ENCODE results near the gene PGM1.
A peak's percentile ranks its signal among the peaks of the same experiment; 100 is the strongest.
"Not testable (repeated sequence)": the region's sequence is repeated elsewhere in the genome, so short reads cannot be mapped to it uniquely, and the experiment has no call there.

Gene PGM1

GRCh38 chr1:63593303-63593885, at the start of gene PGM1:
Gene PGM1 (plus strand): TSS chr1:63593411. CDS start chr1:63593489, 78 bp downstream.
- peak; percentile 78 for DNase-seq

GRCh38 chr1:63545780-63546179, 47.4 kb upstream of the PGM1 start:
- DNase-seq, result no peak

GRCh38 chr1:63547621-63548294, 45.5 kb upstream of the PGM1 start:
- DNase-seq, result no peak

DNA sequence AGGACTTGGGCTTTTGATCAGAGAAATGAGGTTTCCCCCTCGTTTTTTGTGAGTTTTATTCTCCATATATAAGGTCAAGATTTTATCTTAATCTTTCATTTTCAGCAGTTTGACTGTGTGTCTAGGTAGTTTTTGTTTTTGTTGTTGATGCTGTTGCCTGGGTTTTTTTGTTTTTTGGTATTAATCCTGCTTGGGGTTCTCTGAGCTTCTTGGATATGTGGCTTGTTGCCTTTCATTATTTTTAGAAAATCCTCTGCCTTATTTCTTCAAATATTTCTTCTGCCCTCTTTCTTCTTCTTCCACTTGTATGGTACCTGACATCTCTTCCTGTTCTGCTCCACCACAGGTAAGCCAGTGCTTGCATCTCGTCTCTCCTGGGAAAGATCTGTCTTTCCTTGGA, 44.9 kb upstream of the PGM1 start:
- DNase-seq, result no peak

DNA sequence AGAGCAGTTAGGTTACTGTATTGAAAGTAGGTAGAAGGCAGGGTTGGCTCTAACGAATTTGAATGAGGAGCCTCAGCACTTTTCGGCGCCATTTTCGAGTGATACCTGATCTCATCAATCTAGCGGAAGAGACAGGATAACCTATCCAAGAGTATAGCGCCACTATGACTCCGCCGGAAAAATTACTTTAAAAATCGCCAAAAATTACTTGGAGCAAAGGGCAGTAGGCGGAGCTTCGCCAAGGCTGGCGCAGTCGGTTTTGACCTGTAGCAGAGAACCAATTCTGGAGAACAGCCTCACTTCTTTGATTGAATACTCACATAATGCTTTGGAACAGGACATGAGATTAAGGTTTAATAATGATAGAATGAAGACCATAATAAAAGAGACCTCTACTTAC, 44.3 kb upstream of the PGM1 start:
- no peak for DNase-seq

GRCh38 chr1:63555480-63555879, 37.7 kb upstream of the PGM1 start:
- no peak for DNase-seq

GRCh38 chr1:63557365-63557987, 35.7 kb upstream of the PGM1 start:
- DNase-seq, result no peak

DNA sequence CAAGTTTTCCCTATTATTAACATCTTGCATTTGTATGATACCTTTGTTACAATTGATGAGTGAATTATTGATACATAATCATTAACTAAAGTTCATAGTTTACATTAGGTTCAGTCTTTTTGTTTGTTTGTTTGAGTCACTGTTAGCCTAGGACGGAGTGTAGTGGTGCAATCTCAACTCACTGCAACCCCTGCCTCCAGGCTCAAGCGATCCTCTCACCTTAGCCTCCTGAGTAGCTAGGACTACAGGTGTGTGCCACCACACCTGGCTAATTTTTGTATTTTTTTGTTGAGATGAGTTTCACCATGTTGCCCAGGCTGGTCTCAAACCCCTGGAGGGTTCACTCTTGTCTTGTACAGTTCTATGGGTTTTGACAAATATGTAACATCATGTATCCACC, 33.9 kb upstream of the PGM1 start:
- no peak for DNase-seq

DNA sequence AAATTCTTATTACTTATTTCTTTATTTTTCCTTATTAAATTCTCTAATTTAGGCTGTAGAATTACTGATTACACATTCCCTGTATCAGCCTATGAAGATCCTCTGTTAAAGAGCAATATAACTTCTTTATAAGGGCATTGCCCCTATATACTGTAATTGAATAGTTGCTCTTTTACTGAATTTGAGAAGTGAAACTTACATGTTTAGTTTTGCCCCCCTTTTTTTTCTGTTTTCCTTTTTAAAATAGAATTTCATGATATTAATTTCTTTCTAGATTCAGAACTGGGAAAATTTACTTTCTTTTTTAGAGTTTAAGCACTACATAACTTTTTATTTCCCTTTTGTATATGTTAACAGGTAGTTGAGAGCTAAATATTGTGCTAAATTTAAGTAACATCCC, 29.5 kb upstream of the PGM1 start:
- DNase-seq, result no peak

DNA sequence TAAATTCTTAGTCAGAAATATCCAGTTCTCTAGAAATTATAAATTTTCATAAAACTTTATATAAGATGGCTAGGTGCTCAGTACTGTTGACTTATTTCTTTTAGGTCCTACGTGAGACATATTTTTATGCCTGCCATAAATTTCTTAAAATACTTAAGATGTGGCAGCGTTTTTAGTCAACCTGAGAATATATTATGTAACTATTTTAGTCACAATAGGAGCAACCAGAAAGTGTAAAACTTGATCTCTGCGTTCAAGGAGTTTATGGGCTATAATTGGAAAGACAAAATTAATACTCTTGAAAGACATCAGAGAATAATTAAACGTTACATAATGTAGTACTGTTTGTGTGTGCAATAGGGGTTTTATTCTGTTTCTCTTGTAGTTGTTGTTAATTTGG, 24.1 kb upstream of the PGM1 start:
- no peak for DNase-seq

DNA sequence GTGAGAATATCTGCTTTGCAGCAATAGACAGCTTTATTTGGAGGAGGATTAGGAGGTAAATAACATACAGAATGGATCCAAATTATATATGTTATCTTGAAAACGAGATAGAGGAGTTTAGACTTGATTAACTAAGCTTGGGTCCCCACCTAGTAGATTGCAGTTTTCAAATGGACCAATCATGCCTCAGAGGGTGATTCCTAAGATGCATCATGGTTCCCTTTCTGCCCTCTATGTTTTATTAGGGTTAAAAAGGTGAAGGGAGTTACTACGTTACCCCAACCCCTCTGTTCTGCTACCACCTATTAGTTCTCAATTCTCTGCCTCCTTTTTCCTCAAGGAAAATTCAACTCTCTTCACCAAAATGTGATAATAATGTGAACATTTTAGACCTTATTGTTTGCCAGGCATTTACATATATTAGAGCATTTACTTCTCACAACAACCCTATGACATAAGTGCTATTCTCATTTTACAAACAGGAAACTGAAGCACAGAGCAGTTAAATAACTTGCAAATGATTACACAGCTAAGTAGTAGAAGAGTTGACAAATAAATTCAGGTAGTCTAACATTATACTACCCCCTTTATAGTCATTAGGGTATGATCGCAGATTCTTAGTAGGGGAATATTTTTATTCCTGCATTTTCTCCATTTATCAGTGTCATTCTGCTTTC, 23.4 kb upstream of the PGM1 start:
- DNase-seq, result no peak

DNA sequence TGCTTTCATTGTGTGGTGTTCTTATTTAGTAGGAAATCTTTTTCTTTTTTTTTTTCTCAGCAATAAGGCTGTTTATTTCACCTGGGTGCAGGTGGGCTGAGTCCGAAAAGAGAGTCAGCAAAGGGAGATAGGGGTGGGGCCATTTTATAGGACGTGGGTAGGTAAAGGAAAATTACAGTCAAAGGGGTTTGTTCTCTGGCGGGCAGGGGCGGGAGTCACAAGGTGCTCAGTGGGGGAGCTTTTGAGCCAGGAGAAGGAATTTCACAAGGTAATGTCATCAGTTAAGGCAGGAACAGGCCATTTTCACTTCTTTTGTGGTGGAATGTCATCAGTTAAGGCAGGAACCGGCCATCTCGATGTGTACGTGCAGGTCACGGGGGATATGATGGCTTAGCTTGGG, 20.5 kb upstream of the PGM1 start:
- not testable (repeated sequence) for DNase-seq

DNA sequence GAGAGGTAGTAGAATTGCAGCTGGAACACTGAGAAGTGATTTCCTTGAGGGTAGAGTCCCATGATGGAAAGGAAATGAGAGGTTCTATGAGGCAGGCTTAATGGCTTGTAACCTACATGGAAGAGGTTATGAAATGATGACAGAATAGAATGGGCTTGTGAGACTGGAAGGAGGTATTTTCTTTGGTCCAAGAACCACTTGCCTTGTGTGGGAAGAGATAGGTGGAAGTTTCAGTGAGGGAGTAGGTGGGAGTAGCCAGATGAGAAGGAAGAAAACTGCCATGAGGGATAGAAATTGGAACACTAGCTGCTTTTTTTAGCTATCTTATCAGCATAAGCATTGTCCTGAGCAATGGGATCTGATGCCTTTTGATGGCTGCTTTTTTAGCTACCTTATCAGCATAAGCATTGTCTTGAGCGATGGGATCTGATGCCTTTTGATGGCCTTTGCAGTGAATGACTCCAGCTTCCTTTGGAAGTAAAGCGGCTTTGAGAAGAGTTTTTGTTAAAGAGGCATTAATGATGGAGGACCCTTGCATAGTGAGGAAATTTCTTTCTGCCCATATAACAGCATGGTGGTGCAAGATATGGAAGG, 18.9 kb upstream of the PGM1 start:
- not testable (repeated sequence) for DNase-seq

DNA sequence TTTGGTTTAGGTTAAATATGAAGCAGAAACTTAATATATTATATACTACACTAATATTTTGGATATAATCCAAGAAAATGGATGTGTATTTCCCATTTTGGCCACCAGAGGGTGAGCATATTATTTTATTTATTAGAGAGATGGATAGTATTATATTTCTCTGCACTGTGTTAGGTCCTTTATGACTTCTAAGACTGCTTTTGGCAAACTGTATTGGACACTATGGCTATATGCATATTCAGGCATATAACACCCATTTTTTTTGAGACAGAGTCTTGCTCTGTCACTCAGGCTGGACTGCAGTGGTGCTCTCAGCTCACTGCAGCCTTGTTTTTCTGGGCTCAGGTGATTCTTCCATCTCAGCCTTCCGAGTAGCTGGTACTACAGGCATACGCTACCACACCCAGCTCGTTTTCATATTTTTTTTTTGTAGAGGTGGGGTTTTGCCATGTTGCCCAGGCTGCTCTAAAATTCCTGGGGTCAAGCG, 17.8 kb upstream of the PGM1 start:
- DNase-seq, result no peak

DNA sequence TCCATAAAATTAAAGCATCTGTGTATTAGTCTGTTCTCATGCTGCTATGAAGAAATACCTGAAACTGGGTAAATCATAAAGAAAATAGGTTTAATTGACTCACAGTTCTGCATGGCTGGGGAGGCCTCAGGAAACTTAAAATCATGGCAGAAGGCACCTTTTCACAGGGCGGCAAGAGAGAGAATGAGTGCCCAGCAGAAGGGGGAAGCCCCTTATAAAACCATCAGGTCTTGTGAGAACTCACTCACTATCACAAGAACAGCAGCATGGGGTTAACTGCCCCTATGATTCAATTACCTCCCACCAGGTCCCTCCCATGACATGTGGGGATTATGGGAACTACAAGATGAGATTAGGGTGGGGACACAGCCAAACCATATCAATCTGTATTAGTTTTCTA, 6.9 kb upstream of the PGM1 start:
- DNase-seq, result not testable (repeated sequence)

- no peak for DNase-seq
These were observed 3.0 kb upstream of the PGM1 start for GRCh38 chr1:63590166-63590560.

- DNase-seq, result no peak
These were observed 492 bp upstream of the PGM1 start for GRCh38 chr1:63592536-63593302.

DNA sequence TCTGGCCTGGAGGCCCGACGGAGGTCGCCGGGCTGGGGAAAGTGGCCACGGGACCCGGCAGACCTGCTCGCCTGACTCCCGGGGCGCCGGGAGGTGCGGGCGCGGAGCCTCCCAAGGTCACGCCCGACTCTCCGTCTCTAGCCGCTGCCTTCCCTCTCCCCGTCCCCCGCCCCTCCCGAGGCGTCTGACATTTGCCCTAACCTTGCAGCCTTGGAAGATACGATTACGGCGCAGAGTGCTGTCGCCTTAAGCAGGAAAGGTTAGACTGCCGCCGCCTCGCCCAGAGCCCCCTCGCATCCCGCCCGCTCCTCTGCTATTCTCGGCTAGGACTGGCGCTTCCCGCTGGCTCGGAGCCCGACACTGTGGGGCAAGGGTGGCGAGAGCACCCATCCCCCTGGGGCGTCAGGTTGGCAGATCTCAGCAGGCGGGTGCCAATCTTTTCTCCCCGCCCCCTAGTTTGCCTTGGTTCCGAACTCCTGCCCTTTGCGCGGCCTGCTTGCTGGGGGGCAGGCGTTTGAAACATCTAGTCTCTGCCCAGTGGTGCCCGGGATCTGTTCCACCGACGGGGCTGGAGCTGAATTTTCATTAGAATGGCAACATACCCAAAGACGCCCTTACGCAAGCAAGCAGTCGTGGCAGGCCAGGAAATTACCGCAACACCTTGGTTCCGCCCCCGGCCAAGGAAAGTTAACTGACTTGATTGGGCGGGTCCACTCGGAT, 835 bp downstream of the PGM1 start:
- DNase-seq, result peak; percentile 49

DNA sequence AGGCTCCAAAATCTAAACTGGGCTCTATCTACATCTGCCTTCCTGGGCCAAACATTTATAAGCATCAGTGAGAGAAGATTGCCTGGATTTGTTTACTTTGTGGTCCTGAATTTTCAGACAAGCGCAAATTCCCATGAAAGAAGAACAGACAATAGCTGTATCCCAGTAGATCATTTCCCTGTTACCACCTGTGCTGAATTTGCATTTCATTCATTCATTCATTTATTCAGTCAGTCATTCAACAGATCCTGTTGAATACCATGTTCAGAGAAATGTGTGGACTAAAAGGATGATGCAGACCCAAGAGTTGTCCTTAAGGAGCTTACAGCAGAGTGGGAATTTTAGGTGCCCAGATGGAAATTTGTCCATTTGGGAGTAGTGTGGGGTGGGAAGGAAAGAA, 2.2 kb downstream of the PGM1 start:
- DNase-seq, result no peak

DNA sequence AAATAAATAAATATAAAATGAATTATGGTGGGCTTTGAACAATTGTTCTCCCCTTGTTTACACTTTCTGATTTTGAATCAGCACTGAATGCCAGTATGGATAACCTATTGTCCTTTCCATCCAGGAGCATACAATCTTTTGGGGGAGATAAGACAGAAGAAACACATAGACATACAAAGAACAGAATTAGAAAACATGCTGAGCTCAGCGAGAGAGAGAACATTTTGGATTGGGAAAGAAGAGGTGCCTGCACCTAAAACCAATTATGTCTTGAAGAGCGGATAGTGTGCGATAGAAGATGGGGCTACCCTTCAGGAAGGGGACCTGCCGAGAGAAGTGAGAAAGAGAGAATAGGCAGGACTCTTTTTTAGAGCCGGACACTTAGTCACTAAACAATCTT, 6.6 kb downstream of the PGM1 start:
- DNase-seq, result no peak

DNA sequence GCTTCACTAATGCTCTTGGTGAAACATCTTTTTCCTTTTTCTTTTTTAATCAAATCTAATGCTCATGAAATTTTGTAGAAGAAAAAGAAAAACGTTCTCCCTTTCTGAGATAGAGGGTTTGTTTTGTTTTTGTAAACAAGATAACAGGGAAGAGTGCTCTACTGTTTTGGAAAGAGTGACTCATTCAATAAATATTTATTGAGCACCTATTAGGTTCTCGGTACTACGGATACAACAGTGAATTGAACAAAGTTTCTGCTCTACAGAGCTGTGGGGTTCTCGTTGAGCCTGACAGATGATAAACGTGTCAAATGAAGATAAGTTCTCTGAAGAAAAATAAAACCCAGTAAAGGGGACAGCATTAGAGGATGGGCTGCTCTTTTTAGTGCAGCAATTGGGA, 7.0 kb downstream of the PGM1 start:
- no peak for DNase-seq

DNA sequence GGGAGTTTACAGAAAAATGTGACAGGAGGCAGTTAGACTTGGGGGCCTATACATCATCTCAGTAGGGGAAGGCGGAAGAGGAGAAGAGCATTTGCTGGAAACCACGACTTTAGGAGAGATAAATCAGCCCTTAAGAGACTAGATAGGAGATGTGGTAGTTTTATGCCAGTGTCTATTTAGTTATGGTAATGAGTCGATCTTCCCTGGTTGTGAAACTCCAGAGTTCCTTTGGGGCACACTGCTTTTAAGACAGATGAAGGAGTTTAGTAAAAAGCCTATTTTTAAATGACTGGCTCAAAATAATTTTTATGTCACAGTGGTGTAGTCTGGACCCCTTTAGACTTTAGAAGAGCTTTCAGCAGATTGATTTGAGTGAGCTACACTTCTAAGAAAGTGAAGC, 7.8 kb downstream of the PGM1 start:
- DNase-seq, result no peak

Data from NCI-H526 treated with DMSO at 0.1 percent for 48 hours (cell line).